ENCODE data around the gene DENND4C.

The DENND4C gene

GRCh38 chr9:19271081-19271480 is 40.6 kb downstream of the DENND4C start:
- no peak overlapping the region for H2BK5ac ChIP-seq (ENCODE audit: low read length)
- H2BK15ac ChIP-seq (ENCODE audit: low read length): no peak overlapping the region
- H3K9ac ChIP-seq (ENCODE audit: low read depth, low read length, poor library complexity): no peak overlapping the region
- no peak overlapping the region for H3K4me2 ChIP-seq (ENCODE audit: insufficient read depth, low read length, poor library complexity, severe bottlenecking)
- H3K4ac ChIP-seq (ENCODE audit: low read length): no peak overlapping the region
- no CpG with 5 or more reads among the region's 4 CpGs for WGBS, 2 donors (ENCODE audit: extremely low coverage in 2 of 2, insufficient read length in 2 of 2, insufficient replicate concordance in 1 of 2)
- no peak overlapping the region for H2AK5ac ChIP-seq (ENCODE audit: low read depth, low read length)
- H2BK120ac ChIP-seq (ENCODE audit: low read depth, low read length): no peak overlapping the region
- no peak overlapping the region for H4K8ac ChIP-seq (ENCODE audit: low read depth, low read length)
- no peak overlapping the region for H3K23ac ChIP-seq (ENCODE audit: low read depth, low read length, poor library complexity)
- no peak overlapping the region for H2AFZ ChIP-seq (ENCODE audit: low read length)
- no peaks in the 10 kb centered on the region for H3K4me1 ChIP-seq (ENCODE audit: control insufficient read depth in 2 of 2, insufficient read depth in 1 of 2, low read depth in 1 of 2, low read length in 2 of 2)
- H3K9me3 ChIP-seq (replicated peaks in 1 of 2; ENCODE audit: control insufficient read depth in 2 of 2, insufficient read depth in 1 of 2, low read depth in 1 of 2, low read length in 2 of 2): peaks cover 5 to 24% of the 10 kb centered on the region in 2 donors
- H3K36me3 ChIP-seq (replicated peaks in 1 of 2; ENCODE audit: control insufficient read depth in 2 of 2, insufficient read depth in 2 of 2, low read length in 2 of 2): peaks cover 0 to 2% of the 10 kb centered on the region in 2 donors
- no peak overlapping the region for H3K4me3 ChIP-seq (ENCODE audit: low read length in 2 of 2)
- no peak overlapping the region for H3K27ac ChIP-seq (replicated peaks; ENCODE audit: low read length)
- no peak overlapping the region for H3K14ac ChIP-seq (ENCODE audit: low read length)
- no peak overlapping the region for H2BK12ac ChIP-seq (ENCODE audit: low read length)
- no peak for DNase-seq (ENCODE audit: low spot score)
- no peak overlapping the region for H3K18ac ChIP-seq (ENCODE audit: low read length)
- H3K27me3 ChIP-seq (ENCODE audit: control insufficient read depth in 3 of 3, insufficient read depth in 3 of 3, low read depth in 1 of 3, low read length in 3 of 3): no peaks in the 10 kb centered on the region
- H4K91ac ChIP-seq (ENCODE audit: low read depth, low read length, poor library complexity): no peak overlapping the region
- no peaks in the 10 kb centered on the region for H3K79me1 ChIP-seq (ENCODE audit: low read depth, low read length)

GRCh38 chr9:19281801-19282200 is 51.3 kb downstream of the DENND4C start:
- Histone ChIP-seq H3K27ac (replicated peaks; ENCODE audit: low read length) (no peak overlapping the region), H2BK120ac (ENCODE audit: low read depth, low read length) (no peak overlapping the region), H3K79me1 (ENCODE audit: low read depth, low read length) (no peaks in the 10 kb centered on the region), H3K18ac (ENCODE audit: low read length) (no peak overlapping the region), H2AFZ (ENCODE audit: low read length) (no peak overlapping the region), H3K23ac (ENCODE audit: low read depth, low read length, poor library complexity) (no peak overlapping the region), H4K8ac (ENCODE audit: low read depth, low read length) (no peak overlapping the region), H3K4ac (ENCODE audit: low read length) (no peak overlapping the region), H2BK12ac (ENCODE audit: low read length) (no peak overlapping the region), H3K9me3 (replicated peaks in 1 of 2; ENCODE audit: control insufficient read depth in 2 of 2, insufficient read depth in 1 of 2, low read depth in 1 of 2, low read length in 2 of 2) (no peaks in the 10 kb centered on the region), H3K4me2 (ENCODE audit: insufficient read depth, low read length, poor library complexity, severe bottlenecking) (no peak overlapping the region), H3K9ac (ENCODE audit: low read depth, low read length, poor library complexity) (no peak overlapping the region), H3K4me3 (ENCODE audit: low read length in 2 of 2) (no peak overlapping the region), H2BK5ac (ENCODE audit: low read length) (no peak overlapping the region), H3K36me3 (replicated peaks in 1 of 2; ENCODE audit: control insufficient read depth in 2 of 2, insufficient read depth in 2 of 2, low read length in 2 of 2) (peaks cover 0 to 6% of the 10 kb centered on the region in 2 donors), H3K14ac (ENCODE audit: low read length) (no peak overlapping the region), H2AK5ac (ENCODE audit: low read depth, low read length) (no peak overlapping the region), H3K27me3 (ENCODE audit: control insufficient read depth in 3 of 3, insufficient read depth in 3 of 3, low read depth in 1 of 3, low read length in 3 of 3) (no peaks in the 10 kb centered on the region), H4K91ac (ENCODE audit: low read depth, low read length, poor library complexity) (no peak overlapping the region), H2BK15ac (ENCODE audit: low read length) (no peak overlapping the region), H3K4me1 (ENCODE audit: control insufficient read depth in 2 of 2, insufficient read depth in 1 of 2, low read depth in 1 of 2, low read length in 2 of 2) (no peaks in the 10 kb centered on the region)
- no peak for DNase-seq (ENCODE audit: low spot score)

DNA sequence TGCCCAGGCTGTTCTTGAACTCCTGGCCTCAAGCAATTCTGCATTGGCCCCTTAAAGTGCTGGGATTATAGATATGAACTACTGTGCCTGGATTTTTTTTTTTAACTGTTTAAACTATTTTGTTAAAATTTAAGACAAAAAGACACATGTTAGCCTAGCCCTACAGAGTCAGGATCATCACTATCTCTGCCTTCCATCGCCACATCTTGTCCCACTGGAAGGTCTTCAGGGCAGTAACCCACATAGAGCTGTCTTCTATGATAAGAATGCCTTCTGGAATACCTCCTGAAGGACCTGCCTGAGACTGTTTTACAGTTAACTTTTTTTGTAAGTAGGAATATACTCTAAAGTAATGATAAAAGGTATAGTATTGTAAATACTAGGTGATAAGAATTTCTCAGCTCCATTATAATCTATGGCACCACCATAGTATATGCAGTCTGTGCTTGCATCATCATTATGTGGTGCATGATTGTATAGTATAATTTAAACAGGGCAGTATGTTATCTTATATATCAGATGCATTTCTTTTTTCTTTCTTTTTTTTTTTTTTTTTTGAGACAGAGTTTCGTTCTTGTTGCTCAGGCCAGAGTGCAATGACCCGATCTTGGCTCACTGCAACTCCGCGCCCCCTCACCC is 52.7 kb downstream of the DENND4C start:
- no peak overlapping the region for H3K4me2 ChIP-seq (ENCODE audit: insufficient read depth, low read length, poor library complexity, severe bottlenecking)
- H3K23ac ChIP-seq (ENCODE audit: low read depth, low read length, poor library complexity): no peak overlapping the region
- no peaks in the 10 kb centered on the region for H3K9me3 ChIP-seq (replicated peaks in 1 of 2; ENCODE audit: control insufficient read depth in 2 of 2, insufficient read depth in 1 of 2, low read depth in 1 of 2, low read length in 2 of 2)
- no CpG with 5 or more reads among the region's 5 CpGs for WGBS, 2 donors (ENCODE audit: extremely low coverage in 2 of 2, insufficient read length in 2 of 2, insufficient replicate concordance in 1 of 2)
- H4K91ac ChIP-seq (ENCODE audit: low read depth, low read length, poor library complexity): no peak overlapping the region
- no peaks in the 10 kb centered on the region for H3K27me3 ChIP-seq (ENCODE audit: control insufficient read depth in 3 of 3, insufficient read depth in 3 of 3, low read depth in 1 of 3, low read length in 3 of 3)
- H2BK15ac ChIP-seq (ENCODE audit: low read length): no peak overlapping the region
- no peak overlapping the region for H3K9ac ChIP-seq (ENCODE audit: low read depth, low read length, poor library complexity)
- H4K8ac ChIP-seq (ENCODE audit: low read depth, low read length): no peak overlapping the region
- H3K4me3 ChIP-seq (ENCODE audit: low read length in 2 of 2): no peak overlapping the region
- no peak overlapping the region for H2AFZ ChIP-seq (ENCODE audit: low read length)
- H3K27ac ChIP-seq (replicated peaks; ENCODE audit: low read length): no peak overlapping the region
- H2BK12ac ChIP-seq (ENCODE audit: low read length): no peak overlapping the region
- no peak overlapping the region for H2BK5ac ChIP-seq (ENCODE audit: low read length)
- no peak overlapping the region for H3K18ac ChIP-seq (ENCODE audit: low read length)
- H3K4me1 ChIP-seq (ENCODE audit: control insufficient read depth in 2 of 2, insufficient read depth in 1 of 2, low read depth in 1 of 2, low read length in 2 of 2): no peaks in the 10 kb centered on the region
- H3K36me3 ChIP-seq (replicated peaks in 1 of 2; ENCODE audit: control insufficient read depth in 2 of 2, insufficient read depth in 2 of 2, low read length in 2 of 2): peaks cover 0 to 11% of the 10 kb centered on the region in 2 donors
- no peak overlapping the region for H3K14ac ChIP-seq (ENCODE audit: low read length)
- H3K4ac ChIP-seq (ENCODE audit: low read length): no peak overlapping the region
- DNase-seq (ENCODE audit: low spot score): no peak
- peaks cover 2% of the 10 kb centered on the region for H3K79me1 ChIP-seq (ENCODE audit: low read depth, low read length)
- H2BK120ac ChIP-seq (ENCODE audit: low read depth, low read length): no peak overlapping the region
- H2AK5ac ChIP-seq (ENCODE audit: low read depth, low read length): no peak overlapping the region

DNA sequence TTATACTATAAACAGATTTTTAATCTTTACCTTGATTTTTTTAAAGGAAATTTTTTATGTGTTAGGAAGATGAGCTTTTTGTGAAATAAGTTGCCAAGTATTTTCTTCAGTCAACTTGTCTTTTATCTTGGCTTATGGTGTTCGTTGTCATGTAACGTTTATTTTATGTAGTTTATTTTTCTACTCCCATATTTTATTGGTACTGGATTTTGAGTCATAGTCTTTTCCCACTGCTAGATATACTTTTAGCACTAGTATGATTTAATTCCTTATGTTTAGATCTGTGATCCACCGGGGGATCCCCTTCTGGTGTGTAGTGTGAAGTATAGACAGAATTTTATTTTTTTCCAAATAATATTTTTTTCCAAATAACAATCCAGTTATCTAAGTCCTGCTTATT is 54.2 kb downstream of the DENND4C start:
- no peaks in the 10 kb centered on the region for H3K27me3 ChIP-seq (ENCODE audit: control insufficient read depth in 3 of 3, insufficient read depth in 3 of 3, low read depth in 1 of 3, low read length in 3 of 3)
- no peak overlapping the region for H2AK5ac ChIP-seq (ENCODE audit: low read depth, low read length)
- no peak overlapping the region for H3K4ac ChIP-seq (ENCODE audit: low read length)
- peaks cover 0 to 22% of the 10 kb centered on the region in 2 donors for H3K36me3 ChIP-seq (replicated peaks in 1 of 2; ENCODE audit: control insufficient read depth in 2 of 2, insufficient read depth in 2 of 2, low read length in 2 of 2)
- H4K91ac ChIP-seq (ENCODE audit: low read depth, low read length, poor library complexity): no peak overlapping the region
- no peak overlapping the region for H2BK120ac ChIP-seq (ENCODE audit: low read depth, low read length)
- H3K4me3 ChIP-seq (ENCODE audit: low read length in 2 of 2): no peak overlapping the region
- no peak overlapping the region for H2BK12ac ChIP-seq (ENCODE audit: low read length)
- H2AFZ ChIP-seq (ENCODE audit: low read length): no peak overlapping the region
- H3K79me1 ChIP-seq (ENCODE audit: low read depth, low read length): peaks cover 2% of the 10 kb centered on the region
- no peak overlapping the region for H3K23ac ChIP-seq (ENCODE audit: low read depth, low read length, poor library complexity)
- no peaks in the 10 kb centered on the region for H3K4me1 ChIP-seq (ENCODE audit: control insufficient read depth in 2 of 2, insufficient read depth in 1 of 2, low read depth in 1 of 2, low read length in 2 of 2)
- no peak overlapping the region for H4K8ac ChIP-seq (ENCODE audit: low read depth, low read length)
- no peak overlapping the region for H2BK15ac ChIP-seq (ENCODE audit: low read length)
- no peak overlapping the region for H3K4me2 ChIP-seq (ENCODE audit: insufficient read depth, low read length, poor library complexity, severe bottlenecking)
- no peak overlapping the region for H3K9ac ChIP-seq (ENCODE audit: low read depth, low read length, poor library complexity)
- WGBS, 2 donors (ENCODE audit: extremely low coverage in 2 of 2, insufficient read length in 2 of 2, insufficient replicate concordance in 1 of 2): no CpG with 5 or more reads among the region's 3 CpGs
- H3K9me3 ChIP-seq (replicated peaks in 1 of 2; ENCODE audit: control insufficient read depth in 2 of 2, insufficient read depth in 1 of 2, low read depth in 1 of 2, low read length in 2 of 2): no peaks in the 10 kb centered on the region
- no peak overlapping the region for H3K14ac ChIP-seq (ENCODE audit: low read length)
- no peak for DNase-seq (ENCODE audit: low spot score)
- no peak overlapping the region for H3K18ac ChIP-seq (ENCODE audit: low read length)
- H3K27ac ChIP-seq (replicated peaks; ENCODE audit: low read length): no peak overlapping the region
- H2BK5ac ChIP-seq (ENCODE audit: low read length): no peak overlapping the region
